GM12873 (cell line): ENCODE results near the gene CYP2U1.

ENCODE experiments used
- CTCF ChIP-seq: IDR thresholded peaks from 2 replicates; pipeline ENCODE4 v1.5.1; 2012; ENCODE audit warnings: low read depth, mild to moderate bottlenecking, moderate library complexity, low read length, control low read depth; ENCODE audit not compliant: insufficient read depth; ENCODE audit errors: missing control alignments

The CYP2U1 gene

GRCh38 chr4:107906458-107907100, 24.8 kb upstream of the CYP2U1 start:
- no peak for TF ChIP-seq CTCF

- TF ChIP-seq CTCF, result no peak
Observed at GRCh38 chr4:107908377-107908776, 23.0 kb upstream of the CYP2U1 start.

GRCh38 chr4:107913283-107913899, 18.0 kb upstream of the CYP2U1 start:
- peak; percentile 72 for TF ChIP-seq CTCF

- TF ChIP-seq CTCF, result no peak
Observed at GRCh38 chr4:107915220-107915619, 16.1 kb upstream of the CYP2U1 start.

- TF ChIP-seq CTCF, result no peak
Observed at GRCh38 chr4:107916623-107917022, 14.7 kb upstream of the CYP2U1 start.

GRCh38 chr4:107917500-107917899, 13.8 kb upstream of the CYP2U1 start:
- no peak for TF ChIP-seq CTCF

GRCh38 chr4:107922486-107923473, 8.6 kb upstream of the CYP2U1 start:
- no peak for TF ChIP-seq CTCF
